ENCODE measurements around the gene MECP2.

MECP2 gene

DNA sequence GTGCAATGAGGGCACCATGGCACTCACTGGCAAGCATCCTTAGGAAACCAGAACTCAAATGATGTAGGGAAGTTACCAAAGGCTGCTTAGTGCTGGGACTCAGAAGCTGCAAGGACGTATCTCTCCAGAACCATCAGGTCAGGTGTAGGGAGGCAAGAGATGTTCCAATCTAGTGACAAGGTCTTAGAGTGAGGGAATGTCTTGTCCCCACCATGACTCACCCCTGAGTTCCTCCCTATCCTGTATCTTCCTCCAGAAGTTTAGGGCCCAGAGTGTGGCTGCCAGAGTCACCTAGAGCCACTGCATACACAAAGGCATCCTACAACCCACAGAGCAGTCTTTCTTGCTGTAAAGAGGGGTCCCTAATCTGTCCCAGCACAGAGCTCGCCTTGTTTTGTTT, 63.7 kb downstream of the MECP2 start:
- DNase-seq (ENCODE audit: low read depth): no peak

- DNase-seq (ENCODE audit: low read depth): no peak
Observed at GRCh38 chrX:154032653-154033052, 64.9 kb downstream of the MECP2 start.

DNA sequence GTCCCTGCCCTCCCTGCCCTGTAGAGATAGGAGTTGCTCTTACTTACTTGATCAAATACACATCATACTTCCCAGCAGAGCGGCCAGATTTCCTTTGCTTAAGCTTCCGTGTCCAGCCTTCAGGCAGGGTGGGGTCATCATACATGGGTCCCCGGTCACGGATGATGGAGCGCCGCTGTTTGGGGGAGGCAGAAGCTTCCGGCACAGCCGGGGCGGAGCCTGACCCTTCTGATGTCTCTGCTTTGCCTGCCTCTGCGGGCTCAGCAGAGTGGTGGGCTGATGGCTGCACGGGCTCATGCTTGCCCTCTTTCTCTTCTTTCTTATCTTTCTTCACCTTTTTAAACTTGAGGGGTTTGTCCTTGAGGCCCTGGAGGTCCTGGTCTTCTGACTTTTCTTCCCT, 65.4 kb downstream of the MECP2 start:
- DNase-seq (ENCODE audit: low read depth): no peak

- DNase-seq (ENCODE audit: low read depth): no peak
Observed at GRCh38 chrX:154030715-154031305, 66.7 kb downstream of the MECP2 start.

DNA sequence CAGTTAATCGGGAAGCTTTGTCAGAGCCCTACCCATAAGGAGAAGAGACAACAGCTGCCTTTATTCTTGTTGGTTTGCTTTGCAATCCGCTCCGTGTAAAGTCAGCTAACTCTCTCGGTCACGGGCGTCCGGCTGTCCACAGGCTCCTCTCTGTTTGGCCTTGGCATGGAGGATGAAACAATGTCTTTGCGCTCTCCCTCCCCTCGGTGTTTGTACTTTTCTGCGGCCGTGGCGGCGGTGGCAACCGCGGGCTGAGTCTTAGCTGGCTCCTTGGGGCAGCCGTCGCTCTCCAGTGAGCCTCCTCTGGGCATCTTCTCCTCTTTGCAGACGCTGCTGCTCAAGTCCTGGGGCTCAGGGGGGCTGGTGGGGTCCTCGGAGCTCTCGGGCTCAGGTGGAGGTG, 67.3 kb downstream of the MECP2 start:
- no peak for DNase-seq (ENCODE audit: low read depth)

GRCh38 chrX:154029439-154029838, 68.1 kb downstream of the MECP2 start:
- no peak for DNase-seq (ENCODE audit: low read depth)

GRCh38 chrX:154028502-154029184, 68.9 kb downstream of the MECP2 start:
- no peak for DNase-seq (ENCODE audit: low read depth)

GRCh38 chrX:154027986-154028385, 69.5 kb downstream of the MECP2 start:
- DNase-seq (ENCODE audit: low read depth): no peak

DNA sequence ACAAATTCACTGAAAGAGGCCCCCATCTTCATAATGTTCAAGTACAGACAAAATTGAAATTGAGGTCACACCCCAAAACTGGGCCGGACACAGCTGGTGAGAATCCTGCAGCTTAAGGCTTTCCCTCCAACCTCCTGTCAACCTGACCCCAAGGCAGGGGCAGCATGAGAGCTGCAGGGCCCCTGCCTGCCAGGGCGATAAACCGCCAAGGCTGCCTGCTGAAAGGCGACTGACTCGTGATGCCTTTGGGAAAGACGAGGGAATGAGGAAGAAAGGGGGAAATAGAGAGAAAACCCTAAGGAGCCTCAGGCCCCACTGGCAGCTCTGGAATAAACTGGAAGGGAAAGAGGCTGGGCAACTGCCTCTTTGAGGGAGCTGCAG, 70.5 kb downstream of the MECP2 start:
- DNase-seq (ENCODE audit: low read depth): no peak

DNA sequence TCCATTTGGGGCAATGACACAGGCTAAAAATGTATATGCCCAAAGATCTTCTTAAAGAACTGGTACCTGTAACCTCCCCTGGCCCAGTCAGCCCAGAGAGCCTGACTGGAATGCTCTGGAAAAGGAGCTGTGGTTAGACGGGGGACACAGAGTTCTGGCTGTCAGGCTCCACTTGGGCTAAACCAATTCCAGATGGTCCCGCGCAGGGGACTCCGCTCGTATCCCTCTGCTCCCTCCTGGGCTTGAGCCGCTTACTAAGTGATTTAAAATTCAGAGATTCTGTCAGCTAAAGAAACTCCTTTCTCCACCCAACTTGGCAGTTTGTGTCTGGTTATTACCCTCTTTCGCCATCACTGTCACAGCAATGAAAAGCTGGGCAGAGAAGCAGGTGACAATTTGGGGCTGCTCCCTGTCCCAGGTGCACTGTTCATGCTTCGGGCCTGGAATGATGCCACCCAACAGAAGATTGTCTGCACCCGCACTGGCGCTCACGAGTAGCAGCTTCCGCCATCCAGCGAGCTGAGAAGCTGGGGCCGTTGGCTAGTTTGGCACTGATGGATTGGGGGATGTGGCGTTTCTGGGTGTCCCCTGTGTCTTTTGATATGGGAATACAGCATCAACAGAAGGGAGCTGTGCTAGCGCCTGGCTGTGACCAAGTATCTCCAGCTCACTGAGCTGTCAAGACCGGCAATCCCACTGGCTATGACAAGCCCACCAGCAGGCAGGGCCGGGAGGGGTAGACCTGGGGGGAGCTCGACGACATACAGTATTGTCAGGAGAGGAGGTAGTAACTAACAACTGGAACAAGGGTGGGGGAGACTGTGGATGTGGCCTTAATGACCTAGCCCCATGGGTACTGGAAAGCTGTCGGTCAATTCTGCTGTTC, 71.1 kb downstream of the MECP2 start:
- no peak for DNase-seq (ENCODE audit: low read depth)

DNA sequence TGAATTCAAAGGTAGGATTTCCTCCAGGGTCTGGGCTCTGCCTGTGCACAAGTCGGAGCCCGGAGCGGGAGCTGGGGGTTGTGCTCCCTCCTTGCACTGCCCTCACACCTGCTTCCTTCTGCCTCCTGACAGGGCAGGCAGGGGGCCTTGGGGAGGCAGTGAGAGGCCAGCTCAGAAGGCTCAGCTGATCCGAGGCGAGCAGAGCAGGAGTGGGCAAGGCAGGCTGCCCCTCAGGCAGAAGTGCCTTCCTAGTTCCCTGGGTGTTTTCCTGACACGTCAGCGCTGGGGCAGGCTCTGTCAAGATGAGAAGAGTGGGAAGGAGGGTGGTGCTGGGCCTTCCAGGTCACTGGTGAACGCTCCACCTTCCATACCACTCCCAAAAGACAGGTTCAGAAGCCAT, 72.3 kb downstream of the MECP2 start:
- no peak for DNase-seq (ENCODE audit: low read depth)

DNA sequence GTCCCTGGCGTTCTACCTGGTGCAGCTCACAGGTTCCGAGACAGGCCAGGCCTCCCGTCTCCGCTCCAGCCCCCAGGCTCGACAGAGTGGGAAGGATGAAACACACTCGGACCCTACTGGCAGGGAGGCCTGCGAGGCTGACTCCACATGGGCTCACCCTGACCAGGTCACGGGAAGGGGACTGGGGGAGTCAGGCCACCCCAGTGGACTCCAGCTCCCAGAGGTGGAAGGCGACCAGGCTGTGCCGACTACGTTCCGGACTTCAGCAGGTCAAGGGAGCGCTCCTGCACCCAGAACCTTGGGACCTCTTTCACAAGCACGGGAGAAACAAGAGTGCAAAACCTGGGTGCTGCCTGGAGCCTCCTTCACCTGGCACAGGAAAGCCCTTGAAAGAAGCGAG, 73.2 kb downstream of the MECP2 start:
- no peak for DNase-seq (ENCODE audit: low read depth)

GRCh38 chrX:154023276-154024000, 74.1 kb downstream of the MECP2 start:
- no peak for DNase-seq (ENCODE audit: low read depth)

- no peak for DNase-seq (ENCODE audit: low read depth)
Observed at GRCh38 chrX:154022108-154022507, 75.4 kb downstream of the MECP2 start.

- DNase-seq (ENCODE audit: low read depth): no peak
Observed at GRCh38 chrX:154021131-154021611, 76.3 kb downstream of the MECP2 start.

- no peak for DNase-seq (ENCODE audit: low read depth)
Observed at GRCh38 chrX:154020536-154021115, 76.9 kb downstream of the MECP2 start.

DNA sequence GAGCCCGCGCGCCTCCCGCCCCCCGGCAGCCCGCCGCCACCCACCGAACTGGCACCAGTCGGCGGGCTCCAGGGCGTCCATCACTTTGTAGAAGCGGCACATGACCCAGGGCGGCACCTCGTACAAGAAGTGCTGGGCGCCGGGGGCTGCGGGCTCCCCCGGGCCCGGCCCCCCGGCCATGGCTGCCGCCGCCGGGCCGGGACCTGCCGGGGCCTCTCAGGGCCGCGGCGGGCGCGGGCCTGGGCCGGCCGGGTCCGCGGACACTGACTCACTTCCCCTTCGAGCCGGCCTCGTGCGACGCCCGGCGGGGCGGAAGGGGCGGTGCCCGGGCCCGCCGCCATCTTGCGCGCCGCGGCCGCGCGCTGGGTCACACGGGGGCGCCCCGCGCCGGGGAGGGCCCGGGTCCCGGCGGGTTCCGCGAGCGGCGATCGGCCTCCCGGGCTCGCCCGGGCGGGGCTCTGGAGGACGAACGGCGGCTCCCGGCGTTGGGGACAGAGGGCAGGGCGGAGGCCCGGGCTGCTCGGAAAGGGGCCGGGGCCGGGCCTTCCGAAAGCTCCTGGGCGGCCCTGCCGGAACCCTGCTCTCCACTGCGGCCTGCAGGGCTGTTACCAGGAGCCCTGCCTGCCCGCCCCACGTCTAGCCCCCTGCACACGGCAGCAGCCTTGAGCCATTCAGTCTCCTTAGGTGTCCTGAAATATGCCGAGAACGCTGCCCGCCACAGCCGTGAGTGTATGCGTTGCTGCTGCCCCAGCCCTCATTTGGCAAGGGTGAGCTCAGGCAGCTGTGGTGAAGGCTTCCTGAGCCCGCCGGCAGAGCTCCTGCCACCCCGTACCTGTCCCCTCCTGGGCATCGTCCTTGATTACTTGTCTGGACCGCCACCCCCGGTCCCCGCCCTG, 77.6 kb downstream of the MECP2 start, which contains the start of gene IRAK1:
Gene IRAK1 (minus strand): TSS at position 270 of the 896 bp plus-strand sequence. CDS start 90 bp downstream, at position 180.
- no peak for DNase-seq (ENCODE audit: low read depth)

DNA sequence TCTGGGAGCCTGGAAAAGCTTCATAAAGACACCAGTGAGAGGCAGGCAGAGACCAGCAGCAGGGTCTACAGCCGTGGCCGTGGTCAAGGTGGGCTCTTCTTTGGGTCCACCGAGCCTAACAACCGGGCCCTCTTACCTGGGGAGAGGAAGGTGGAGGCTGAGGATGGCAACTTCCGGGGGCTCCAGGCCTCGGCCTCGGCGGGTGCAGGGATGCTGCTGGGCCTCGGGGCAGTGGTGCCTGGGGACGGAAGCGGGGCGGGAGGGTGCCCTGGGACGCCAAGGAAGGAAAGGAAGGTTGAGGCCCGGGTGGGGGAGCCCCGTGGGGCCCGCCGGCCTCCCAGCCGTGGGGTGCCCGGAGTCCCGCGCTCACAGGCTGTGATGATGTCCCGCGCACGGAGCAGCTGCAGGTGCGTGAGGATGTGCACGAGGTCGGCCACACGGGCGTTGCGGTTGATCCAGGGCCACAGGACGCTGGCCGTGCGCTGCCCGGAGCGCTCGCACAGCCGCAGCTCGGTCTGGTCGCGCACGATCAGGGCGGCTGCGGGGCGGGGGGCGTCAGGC, 78.4 kb downstream of the MECP2 start:
- DNase-seq (ENCODE audit: low read depth): no peak

DNA sequence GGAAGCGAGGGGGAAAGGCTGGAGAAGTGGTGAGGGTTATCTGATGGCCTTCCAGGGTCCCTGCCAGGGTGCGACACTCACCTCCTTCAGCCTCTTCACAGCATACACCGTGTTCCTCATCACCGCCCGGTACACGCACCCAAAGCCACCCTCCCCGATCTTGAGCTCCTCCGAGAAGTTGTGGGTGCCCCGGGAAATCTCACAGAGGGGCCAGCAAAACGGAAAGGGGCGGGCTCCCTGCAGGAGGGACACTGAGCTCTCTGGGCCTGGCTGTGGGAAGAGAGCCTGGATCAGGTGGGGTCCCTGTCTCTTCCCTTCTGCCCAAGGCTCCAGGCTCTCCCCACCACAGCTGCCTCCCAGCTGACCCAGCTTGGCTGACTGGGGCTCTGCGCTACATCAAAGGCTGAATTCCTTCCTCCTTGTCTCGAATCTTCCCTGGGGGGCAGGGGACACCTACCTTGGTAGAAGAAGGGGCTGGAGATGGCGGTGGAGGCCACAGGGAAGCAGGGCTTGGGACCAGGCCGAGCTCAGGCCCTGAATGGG, 78.9 kb downstream of the MECP2 start:
- no peak for DNase-seq (ENCODE audit: low read depth)
